Right lobe of liver (tissue), 6 donors: ENCODE measurements around the gene CYP1A1. TPM values are rescaled to one million over a fixed set of nuclear protein-coding genes. Genes with fewer than 3 reads are reported as not detected.
A peak's percentile ranks its signal among the peaks of the same experiment; 100 is the strongest.

ENCODE experiments used
- ATAC-seq, 4 donors: fragments of 200-7000 bp; cut with Tn5 transposase; one replicate each; pipeline ENCODE4 v1.9.1; 2020; ENCODE audit warnings: mild to moderate bottlenecking in 4 of 4, moderate library complexity in 4 of 4
- DNase-seq, 3 donors: peaks; one replicate each; pipeline ENCODE4 v3.0.0-alpha.2; 2020
- H3K27ac ChIP-seq, 3 donors: fragments of 200-600 bp; one replicate each; pipeline ENCODE4 v1.8.0; 2022
- H3K27me3 ChIP-seq, 2 donors: fragments of 200-600 bp; one replicate each; pipeline ENCODE4 v1.8.0; 2022
- H3K36me3 ChIP-seq, 4 donors: fragments of 200-600 bp; sonication (generic) in 1 of 4; one replicate each; pipeline versions ENCODE4 v1.5.1 to v1.8.0; 2017 to 2022; ENCODE audit warnings: control low read depth in 1 of 4
- H3K4me1 ChIP-seq, 4 donors: fragments of 200-600 bp; sonication (generic) in 1 of 4; one replicate each; pipeline versions ENCODE4 v1.5.1 to v1.8.0; 2017 to 2022; ENCODE audit warnings: control low read depth in 1 of 4
- H3K4me3 ChIP-seq, 3 donors: fragments of 200-600 bp; one replicate each; pipeline ENCODE4 v1.8.0; 2022
- H3K9me3 ChIP-seq, 4 donors: fragments of 200-600 bp; sonication (generic) in 1 of 4; one replicate each; pipeline versions ENCODE4 v1.5.1 to v1.8.0; 2017 to 2022; ENCODE audit warnings: control low read depth in 1 of 4
- POLR2A ChIP-seq: fragments of 450-650 bp; IDR thresholded peaks from one replicate; pipeline ENCODE4 v1.6.1; 2017; ENCODE audit warnings: antibody characterized with exemption, mild to moderate bottlenecking
- WGBS: methylation state at CpG from one replicate; pipeline ENCODE4 v1.1.6; 2018; ENCODE audit warnings: low coverage, low lambda C conversion rate; ENCODE audit not compliant: insufficient coverage; ENCODE audit errors: missing lambda C conversion rate; 5-methylcytosine and 5-hydroxymethylcytosine counted together
- intact Hi-C, 2 donors: fragments of 100-400 bp; cut with DNase I; formaldehyde crosslinking; loops; one replicate each; pipeline versions ENCODE4 v1.11.2 to v1.14.1; 2022
- total RNA-seq, 6 experiments: library from RNA; depleted of rRNA in 2 of 6; stranded (reverse); fragments of >200 nt in 2 of 6; fragmentation: NEBNext Ultra II Directional in 3 of 6; extraction: Animal tissue kit (Norgen Biotek cat#: 25700) in 3 of 6; gene quantifications; one replicate each; pipeline versions ENCODE4 v1.1.0 to v1.2.4, GENCODE V29; 2016 to 2023
- TF ChIP-seq, protein P1 (sequence below), 4 donors: fragments of 200-600 bp in 3 of 4; fragments of 450-650 bp in 1 of 4; IDR thresholded peaks; one replicate each; pipeline versions ENCODE4 v1.5.1 to v1.8.0; 2016 to 2022; ENCODE audit warnings: antibody characterized with exemption in 4 of 4, mild to moderate bottlenecking in 2 of 4
- donor health status: DM: no; HTN: yes; CAD: no.
- donor health status: DM: no; HTN: no; CAD: no.
- donor health status: DM: no; HTN: no; CAD: no.
- donor health status: DM: no; HTN: yes; CAD: no.
- donor health status: DM: no; HTN: yes; CAD: no.

The CYP1A1 gene
- total RNA-seq, 6 experiments from 2014 or later, result 0.31 to 12.5 (median 2.9) TPM

GRCh38 chr15:74752531-74752930 lies 27.2 kb upstream of the CYP1A1 start:
- intact Hi-C loops, result no loop called here
- Histone ChIP-seq H3K9me3 (no peaks in the 10 kb centered on the region), H3K27me3 (no peaks in the 10 kb centered on the region), H3K4me1 (peaks cover 0 to 32% (median 13%) of the 10 kb centered on the region in 4 donors), H3K36me3 (peaks cover 0 to 11% (median 0%) of the 10 kb centered on the region in 4 donors), H3K4me3 (no peak overlapping the region), H3K27ac (no peak overlapping the region)
- TF ChIP-seq, protein P1, sequence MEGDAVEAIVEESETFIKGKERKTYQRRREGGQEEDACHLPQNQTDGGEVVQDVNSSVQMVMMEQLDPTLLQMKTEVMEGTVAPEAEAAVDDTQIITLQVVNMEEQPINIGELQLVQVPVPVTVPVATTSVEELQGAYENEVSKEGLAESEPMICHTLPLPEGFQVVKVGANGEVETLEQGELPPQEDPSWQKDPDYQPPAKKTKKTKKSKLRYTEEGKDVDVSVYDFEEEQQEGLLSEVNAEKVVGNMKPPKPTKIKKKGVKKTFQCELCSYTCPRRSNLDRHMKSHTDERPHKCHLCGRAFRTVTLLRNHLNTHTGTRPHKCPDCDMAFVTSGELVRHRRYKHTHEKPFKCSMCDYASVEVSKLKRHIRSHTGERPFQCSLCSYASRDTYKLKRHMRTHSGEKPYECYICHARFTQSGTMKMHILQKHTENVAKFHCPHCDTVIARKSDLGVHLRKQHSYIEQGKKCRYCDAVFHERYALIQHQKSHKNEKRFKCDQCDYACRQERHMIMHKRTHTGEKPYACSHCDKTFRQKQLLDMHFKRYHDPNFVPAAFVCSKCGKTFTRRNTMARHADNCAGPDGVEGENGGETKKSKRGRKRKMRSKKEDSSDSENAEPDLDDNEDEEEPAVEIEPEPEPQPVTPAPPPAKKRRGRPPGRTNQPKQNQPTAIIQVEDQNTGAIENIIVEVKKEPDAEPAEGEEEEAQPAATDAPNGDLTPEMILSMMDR (IDR thresholded peaks at IDR 0.05), result no peak
- no peak for TF ChIP-seq POLR2A
- DNase-seq (no peak), ATAC-seq (no peak)
- 50% methylated on average over 5 of the region's 5 CpGs for WGBS

DNA sequence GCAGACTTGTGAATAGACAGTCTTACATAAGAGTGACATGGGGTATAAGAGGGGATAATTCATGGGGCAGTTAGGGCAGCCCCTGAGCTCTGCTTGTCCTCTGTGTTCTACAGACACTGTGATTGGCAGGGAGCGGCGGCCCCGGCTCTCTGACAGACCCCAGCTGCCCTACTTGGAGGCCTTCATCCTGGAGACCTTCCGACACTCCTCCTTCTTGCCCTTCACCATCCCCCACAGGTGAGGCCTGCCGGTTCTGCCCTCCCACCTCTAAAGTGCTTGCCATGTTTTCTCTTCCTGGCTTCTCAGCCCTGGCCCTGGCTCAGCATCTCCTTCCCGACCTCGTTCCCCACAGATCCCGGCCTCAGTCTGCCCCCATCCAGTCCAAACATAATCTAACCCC lies 26.7 kb upstream of the CYP1A1 start:
- Histone ChIP-seq H3K4me3 (peak overlapping the region in 2 of 3 donors; percentile 42 to 48), H3K27me3 (no peaks in the 10 kb centered on the region), H3K27ac (no peak overlapping the region), H3K4me1 (peaks cover 0 to 32% (median 13%) of the 10 kb centered on the region in 4 donors), H3K36me3 (peaks cover 0 to 11% (median 0%) of the 10 kb centered on the region in 4 donors), H3K9me3 (no peaks in the 10 kb centered on the region)
- ATAC-seq, result no peak
- TF ChIP-seq, protein P1 (IDR thresholded peaks at IDR 0.05), result no peak
- no peak for TF ChIP-seq POLR2A
- 51% methylated on average over 4 of the region's 8 CpGs for WGBS
- DNase-seq, result peak in 1 of 3 donors; percentile 30
- intact Hi-C loops, result no loop called here

DNA sequence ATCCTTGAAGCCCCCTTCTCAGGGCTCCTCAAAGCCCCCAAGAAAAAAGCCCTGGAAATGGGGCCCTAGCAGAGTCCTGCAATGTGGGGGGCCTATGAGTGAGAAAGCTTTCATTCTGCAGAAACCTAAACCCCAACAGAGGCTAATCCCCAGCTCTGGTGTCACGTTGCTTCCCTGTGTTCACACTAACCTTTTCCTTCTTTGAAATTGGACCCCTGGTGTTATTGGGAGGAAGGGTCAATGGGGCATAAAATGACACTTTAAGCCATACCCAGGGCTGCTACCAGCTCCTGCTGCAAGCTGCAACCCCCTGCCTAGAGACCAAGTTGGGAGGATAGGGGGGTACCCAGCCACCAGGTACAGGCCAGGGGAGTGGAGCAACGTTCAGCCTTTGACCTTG lies 25.4 kb upstream of the CYP1A1 start:
- Histone ChIP-seq H3K4me3 (peak overlapping the region in 2 of 3 donors; percentile 42 to 48), H3K4me1 (peaks cover 0 to 32% (median 13%) of the 10 kb centered on the region in 4 donors), H3K9me3 (no peaks in the 10 kb centered on the region), H3K27ac (peak overlapping the region in 1 of 3 donors; percentile 13), H3K27me3 (no peaks in the 10 kb centered on the region), H3K36me3 (peaks cover 0 to 11% (median 0%) of the 10 kb centered on the region in 4 donors)
- TF ChIP-seq, protein P1 (IDR thresholded peaks at IDR 0.05), result no peak
- no peak for TF ChIP-seq POLR2A
- ATAC-seq (no peak), DNase-seq (no peak)
- WGBS, result 50% methylated on average over 2 of the region's 2 CpGs
- intact Hi-C loops, result no loop called here

DNA sequence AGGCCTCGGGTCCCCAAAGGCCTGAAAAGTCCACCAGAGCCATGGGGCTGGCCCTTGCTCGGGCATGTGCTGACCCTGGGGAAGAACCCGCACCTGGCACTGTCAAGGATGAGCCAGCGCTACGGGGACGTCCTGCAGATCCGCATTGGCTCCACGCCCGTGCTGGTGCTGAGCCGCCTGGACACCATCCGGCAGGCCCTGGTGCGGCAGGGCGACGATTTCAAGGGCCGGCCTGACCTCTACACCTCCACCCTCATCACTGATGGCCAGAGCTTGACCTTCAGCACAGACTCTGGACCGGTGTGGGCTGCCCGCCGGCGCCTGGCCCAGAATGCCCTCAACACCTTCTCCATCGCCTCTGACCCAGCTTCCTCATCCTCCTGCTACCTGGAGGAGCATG lies 24.5 kb upstream of the CYP1A1 start:
- ATAC-seq, result peak; percentile 82 to 90 (median 87)
- peak; percentile 86 to 94 (median 92) for DNase-seq
- intact Hi-C loops, result no loop called here
- H3K27me3 ChIP-seq, result no peaks in the 10 kb centered on the region
- 20% methylated on average over 1 of the region's 20 CpGs for WGBS
- peaks cover 0 to 32% (median 13%) of the 10 kb centered on the region in 4 donors for H3K4me1 ChIP-seq
- peak overlapping the region in 1 of 3 donors; percentile 42 for H3K27ac ChIP-seq
- TF ChIP-seq POLR2A, result no peak
- TF ChIP-seq, protein P1 (IDR thresholded peaks at IDR 0.05), result no peak
- peaks cover 0 to 8% (median 0%) of the 10 kb centered on the region in 4 donors for H3K36me3 ChIP-seq
- H3K4me3 ChIP-seq, result peak overlapping the region in 2 of 3 donors; percentile 42 to 48
- H3K9me3 ChIP-seq, result no peaks in the 10 kb centered on the region
